ENCODE data around the gene GARIN3.
"Not testable (repeated sequence)": the region's sequence is repeated elsewhere in the genome, so short reads cannot be mapped to it uniquely, and the experiment has no call there.

Gene GARIN3

GRCh38 chr5:157166214-157167213, at the start of gene GARIN3:
GARIN3 (minus strand) TSS chr5:157166264; CDS start chr5:157166168, 96 bp downstream.
- DNase-seq: no peak

DNA sequence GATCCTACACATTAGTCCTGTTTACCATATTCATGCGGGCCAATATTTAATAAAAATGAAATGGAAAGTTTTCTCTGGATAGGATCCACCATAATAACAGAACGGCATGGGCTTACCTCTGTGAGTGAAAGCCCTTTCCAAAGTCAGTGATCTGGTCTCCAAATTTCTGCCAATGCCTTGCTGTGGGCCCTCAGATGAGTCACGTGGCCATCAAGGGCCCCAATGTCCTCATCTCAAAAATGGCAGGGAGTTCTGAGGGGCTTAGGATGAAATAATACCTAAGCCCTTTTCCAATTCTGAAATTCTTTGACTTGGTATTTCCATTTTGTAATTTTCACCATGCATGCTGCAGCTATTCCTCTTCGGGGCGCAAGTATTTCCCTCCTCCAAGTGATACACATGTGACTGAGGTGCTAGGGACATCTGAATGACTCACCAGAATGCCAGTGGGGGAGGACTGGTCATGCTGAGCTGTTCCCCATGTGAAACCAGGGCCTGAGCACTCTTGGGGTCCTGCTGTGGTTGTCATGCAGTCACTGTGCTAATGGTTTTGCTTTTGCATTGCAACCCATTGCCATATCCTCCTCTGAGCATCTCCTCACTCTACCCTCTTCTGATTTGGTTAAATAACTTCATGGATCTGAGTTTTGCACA, 49.6 kb upstream of the GARIN3 start:
- DNase-seq: no peak

DNA sequence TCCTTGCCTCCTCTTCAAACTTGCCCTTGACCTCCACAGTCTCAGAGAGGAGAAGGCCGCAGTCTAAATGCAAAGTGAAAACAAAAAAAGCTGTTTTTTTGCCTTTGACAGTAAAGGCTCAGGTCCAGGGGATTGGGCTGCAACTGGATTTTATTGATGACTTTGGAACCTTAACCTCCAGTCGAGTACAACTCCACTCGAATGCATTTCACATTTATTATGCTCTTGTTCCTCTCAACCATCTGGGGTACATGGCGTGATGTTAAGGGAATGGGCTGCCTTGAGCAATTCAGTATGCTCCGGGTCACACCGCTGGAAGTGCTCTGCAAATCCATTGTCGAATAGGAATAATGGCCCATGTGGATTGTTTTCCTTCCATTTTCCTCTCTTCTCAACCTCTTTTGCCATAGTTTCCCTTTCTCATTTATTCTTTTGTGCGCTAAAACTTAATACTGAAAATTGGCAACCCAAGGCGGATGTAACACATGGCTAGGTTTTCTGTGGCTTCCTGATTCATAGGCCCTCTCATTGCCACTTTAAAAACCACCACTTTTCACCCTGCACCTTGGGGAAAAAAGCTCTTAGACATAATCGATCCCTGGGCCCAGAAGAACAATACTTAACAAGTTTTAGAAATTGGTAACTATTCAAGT, 48.9 kb upstream of the GARIN3 start:
- no peak for DNase-seq

DNA sequence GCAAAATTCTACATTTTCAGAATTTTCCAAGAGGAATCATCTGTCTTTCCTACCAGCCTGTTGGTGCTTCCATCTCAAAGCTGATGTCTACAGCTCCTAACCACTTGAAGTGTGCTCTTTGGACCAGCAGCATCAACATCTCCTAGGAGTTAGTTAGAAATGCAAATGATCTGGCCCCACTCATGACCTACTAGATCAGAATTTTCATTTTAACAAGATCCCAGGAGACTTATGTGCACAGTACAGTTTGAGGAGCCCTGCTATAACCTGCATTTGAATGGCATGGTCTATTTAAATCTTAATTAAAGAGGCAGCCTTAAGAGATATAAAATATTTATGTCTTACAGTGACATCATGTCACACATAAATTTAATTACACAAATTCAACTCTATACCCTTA, 48.4 kb upstream of the GARIN3 start:
- DNase-seq: no peak

GRCh38 chr5:157213527-157214243, 47.6 kb upstream of the GARIN3 start:
- no peak for DNase-seq

GRCh38 chr5:157212307-157212706, 46.2 kb upstream of the GARIN3 start:
- DNase-seq: peak; percentile 55 to 61

- DNase-seq: peak; percentile 19 to 56
Measured at GRCh38 chr5:157210652-157211051, 44.6 kb upstream of the GARIN3 start.

GRCh38 chr5:157205708-157206107, 39.6 kb upstream of the GARIN3 start:
- DNase-seq: no peak

DNA sequence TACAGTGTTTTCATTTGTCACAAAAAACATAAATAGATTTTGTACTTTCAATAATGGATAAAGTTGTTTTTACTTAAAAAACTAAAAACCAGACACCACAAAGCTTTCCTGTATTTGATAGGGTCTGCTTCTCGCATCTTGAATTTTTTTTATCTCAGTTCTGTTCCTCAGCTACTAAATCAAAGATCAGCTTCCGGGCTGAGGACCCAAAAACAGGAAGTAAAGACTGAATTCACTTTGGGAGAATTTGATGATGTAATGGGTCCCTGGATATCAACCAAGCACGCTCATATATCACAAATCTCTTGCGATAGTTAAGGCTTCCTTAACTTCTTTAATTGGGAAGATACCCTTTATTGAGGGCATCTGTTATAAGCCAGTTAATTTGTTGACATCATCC, 38.7 kb upstream of the GARIN3 start:
- DNase-seq: peak; percentile 63 to 67

GRCh38 chr5:157203417-157203816, 37.4 kb upstream of the GARIN3 start:
- no peak for DNase-seq

DNA sequence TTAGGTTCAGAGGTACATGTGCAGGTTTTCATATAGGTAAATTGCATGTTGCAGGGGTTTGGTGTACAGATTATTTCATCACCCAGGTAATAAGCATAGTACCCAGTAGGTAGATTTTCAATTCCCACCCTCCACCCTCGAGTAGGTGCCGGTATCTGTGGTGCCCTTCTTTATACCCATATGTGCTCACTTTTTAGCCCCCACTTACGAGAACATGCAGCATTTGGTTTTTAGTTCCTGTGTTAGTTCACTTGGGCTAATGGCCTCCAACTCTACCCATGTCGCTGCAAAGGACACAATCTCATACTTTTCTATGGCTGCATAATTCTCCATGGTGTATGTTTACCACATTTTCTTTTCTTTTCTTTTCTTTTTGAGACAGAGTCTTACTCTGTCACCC, 35.8 kb upstream of the GARIN3 start:
- DNase-seq: no peak

GRCh38 chr5:157198277-157198986, 32.4 kb upstream of the GARIN3 start:
- no peak for DNase-seq

- no peak for DNase-seq
Measured at GRCh38 chr5:157197086-157197485, 31.0 kb upstream of the GARIN3 start.

DNA sequence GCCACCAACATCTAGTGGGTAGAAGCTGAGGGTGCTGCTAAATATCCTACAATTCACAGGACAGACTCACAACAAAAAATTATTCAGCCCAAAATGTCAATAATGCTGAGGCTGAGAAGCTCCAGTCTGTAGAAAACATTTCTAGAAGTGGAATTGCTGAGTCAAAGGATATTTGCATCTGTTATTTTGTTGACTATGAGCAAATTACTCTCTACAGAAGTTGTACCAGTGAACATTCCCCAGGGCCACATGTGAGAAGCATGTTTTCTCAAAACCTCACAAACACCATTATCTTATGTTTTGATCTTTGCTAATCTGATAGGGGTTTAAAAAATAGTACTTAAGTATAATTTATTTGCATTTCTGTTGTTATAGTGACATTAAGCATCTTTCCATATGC, 30.0 kb upstream of the GARIN3 start:
- no peak for DNase-seq

DNA sequence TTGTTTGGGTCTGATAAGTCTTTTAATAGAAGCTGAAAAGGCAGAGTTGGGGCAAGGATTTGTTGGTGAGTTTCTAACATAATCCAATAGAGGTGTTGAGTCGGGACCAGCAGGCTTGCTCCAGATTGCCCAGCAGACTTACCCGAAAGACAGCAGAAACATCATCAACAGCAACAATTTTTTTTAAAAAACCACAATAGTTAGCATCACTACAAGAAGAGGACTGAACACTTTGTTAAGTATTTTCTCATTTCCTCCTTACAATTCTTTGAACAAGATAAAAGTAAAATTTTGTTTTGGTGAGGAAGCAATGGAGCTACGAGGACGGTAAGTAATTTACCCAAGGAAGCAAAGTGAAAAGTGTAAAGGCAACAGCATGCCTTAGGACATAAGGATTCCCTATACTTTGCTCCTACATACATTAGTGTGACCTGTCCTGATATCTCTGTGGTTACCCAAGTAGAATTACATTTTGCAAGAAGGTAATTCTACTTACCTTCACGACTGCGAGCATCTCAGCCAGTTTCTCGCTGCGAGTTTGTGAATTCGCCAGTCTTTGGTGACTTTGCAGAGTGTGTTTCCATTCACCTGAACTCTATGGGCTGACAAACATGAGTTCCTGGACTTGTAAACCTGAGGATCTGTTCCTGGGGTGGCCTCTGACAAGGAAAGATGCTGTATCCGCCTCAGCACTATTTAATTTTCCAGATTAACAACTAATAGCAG, 27.8 kb upstream of the GARIN3 start:
- DNase-seq: no peak

DNA sequence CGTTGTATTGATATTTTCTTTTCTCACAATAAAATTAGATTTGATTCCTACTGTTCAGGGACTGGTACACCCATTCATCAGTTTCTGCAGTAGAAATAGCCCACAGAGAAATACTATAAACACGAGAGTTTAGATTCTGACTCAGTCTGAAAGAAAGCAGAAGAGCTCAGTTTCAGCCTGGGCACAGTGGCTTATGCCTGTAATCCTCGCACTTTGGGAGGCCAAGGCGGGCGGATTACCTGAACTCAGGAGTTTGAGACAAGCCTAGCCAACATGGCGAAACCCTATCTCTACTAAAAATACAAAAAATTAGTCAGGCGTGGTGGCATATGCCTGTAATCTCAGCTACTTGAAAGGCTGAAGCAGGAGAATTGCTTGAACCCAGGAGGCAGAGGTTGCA, 23.2 kb upstream of the GARIN3 start:
- DNase-seq: no peak

- DNase-seq: no peak
Measured at GRCh38 chr5:157188270-157188669, 22.2 kb upstream of the GARIN3 start.

DNA sequence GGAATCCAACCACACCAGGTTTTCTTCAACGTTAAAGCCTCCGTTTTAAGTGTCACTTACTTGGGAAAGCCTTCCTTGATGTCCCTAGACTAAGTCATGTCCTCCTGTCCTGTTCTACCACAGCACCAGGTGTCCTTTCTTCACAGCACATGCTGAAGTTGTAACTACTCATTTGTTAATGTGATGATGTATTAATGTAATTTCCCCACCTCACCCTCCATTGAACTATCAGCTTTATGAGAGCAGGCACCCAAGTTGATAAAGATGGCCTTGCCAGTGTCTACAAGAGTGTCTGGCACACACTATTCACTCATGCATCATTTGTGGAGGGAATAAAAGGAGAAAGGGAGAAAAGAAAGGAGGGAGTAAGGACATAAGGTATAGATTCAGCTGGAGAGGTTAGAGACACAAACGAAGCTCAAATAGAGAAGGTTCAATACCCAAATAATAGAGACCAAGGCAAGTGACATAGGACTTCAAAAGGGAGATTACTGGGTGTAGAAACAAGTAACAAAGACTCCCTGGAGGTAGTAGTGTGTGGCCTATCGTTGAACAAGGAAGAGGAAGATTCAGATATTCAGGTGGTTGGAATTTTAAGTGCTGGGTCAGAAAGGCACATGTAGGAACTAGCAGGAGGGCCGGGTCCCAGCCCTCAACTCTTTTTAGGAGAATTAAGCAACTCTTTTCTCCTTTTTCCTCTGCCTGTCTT, 21.1 kb upstream of the GARIN3 start:
- DNase-seq: no peak

GRCh38 chr5:157186309-157187045, 20.4 kb upstream of the GARIN3 start:
- no peak for DNase-seq

- DNase-seq: not testable (repeated sequence)
Measured at GRCh38 chr5:157185122-157185521, 19.1 kb upstream of the GARIN3 start.
